HG03457 (cell line): ENCODE measurements around the gene ARL2BP.
"Not testable (repeated sequence)": the region's sequence is repeated elsewhere in the genome, so short reads cannot be mapped to it uniquely, and the experiment has no call there.

Source experiments
- ATAC-seq: cut with Tn5 transposase; IDR thresholded peaks from one replicate; pipeline ENCODE4 v1.9.1; 2021; ENCODE audit warnings: moderate number of reproducible peaks; ENCODE audit not compliant: unreplicated experiment

Gene ARL2BP

GRCh38 chr16:57244767-57245471 lies at the start of gene ARL2BP:
Gene ARL2BP (plus strand): TSS chr16:57245259. CDS start chr16:57245368, 109 bp downstream.
- peak; percentile 92 for ATAC-seq

DNA sequence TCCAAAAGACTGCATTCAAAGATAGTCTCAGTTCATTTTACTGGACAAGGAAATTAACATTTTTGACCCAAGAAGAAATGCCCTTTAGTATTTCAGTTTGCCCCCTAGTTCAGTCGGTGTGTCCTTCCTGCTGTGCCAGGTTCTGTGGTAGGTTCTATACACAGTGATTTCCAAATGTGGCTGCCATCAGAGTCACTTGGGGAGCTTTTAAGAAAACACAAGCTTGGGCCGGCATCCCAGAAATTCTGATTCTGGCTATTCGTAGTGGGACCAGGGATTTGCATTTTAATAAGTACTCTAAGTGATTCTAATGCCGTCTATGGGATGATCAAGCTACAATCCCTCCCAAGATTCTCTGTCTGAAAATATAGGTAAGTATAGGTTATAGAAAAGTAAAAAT lies 48.8 kb upstream of the ARL2BP start:
- ATAC-seq = no peak

DNA sequence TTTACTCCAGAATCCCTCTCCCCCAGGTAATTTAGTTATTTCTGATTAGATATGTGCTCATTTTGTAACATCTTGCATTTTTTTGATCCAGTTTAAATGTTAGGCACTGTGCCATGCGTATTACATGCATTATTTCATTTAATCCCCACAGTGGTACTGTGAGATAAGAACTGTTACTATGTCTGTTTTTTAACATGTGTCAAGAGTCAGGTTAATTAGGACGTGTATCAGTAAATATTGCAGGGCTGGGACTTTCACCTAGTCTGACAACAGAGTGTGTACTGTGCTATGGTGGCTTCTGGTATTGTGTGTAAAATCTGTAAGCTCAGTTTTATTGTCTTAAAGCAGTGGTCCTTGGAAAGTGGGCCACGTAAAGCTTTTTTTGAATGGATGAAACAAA lies 48.3 kb upstream of the ARL2BP start:
- ATAC-seq = no peak

- not testable (repeated sequence) for ATAC-seq
Measured at GRCh38 chr16:57200321-57200720, 44.7 kb upstream of the ARL2BP start.

GRCh38 chr16:57200926-57201325 lies 44.1 kb upstream of the ARL2BP start:
- not testable (repeated sequence) for ATAC-seq

DNA sequence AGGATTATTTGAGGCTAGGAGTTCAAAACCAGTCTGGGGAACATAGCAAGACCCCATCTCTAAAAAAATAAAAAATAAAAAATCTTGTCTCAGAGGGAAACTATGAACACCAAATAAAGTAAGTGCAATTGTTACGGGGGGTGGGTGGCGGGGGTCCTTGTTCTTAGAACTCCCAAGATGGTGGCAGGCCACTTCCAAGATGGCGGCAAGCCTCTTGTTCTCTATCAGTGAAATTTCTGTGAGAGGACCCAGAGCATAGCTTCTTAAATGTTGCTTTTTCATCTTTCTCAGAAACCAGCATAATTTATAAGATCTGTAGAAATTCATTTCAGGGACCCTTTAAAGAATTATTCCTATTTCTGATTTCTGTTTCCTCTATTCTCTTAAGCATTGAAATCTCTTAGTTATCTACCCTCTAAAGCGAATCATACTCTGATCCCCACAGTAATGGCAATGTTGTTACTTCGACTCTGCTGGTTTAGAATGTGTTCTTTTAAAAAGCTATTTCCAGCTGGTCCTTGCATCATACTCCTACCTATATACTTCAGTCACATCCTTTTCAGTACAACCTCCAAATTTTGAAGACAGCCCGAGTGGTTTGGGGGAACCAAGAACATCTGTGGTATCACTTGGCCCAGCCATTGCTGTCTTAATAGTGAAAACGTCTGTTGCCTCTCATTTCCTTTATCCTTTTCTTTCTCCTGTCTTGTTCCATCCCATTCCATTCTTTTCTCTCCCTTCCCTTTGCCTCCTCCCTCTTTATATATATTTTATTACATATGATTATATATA lies 42.8 kb upstream of the ARL2BP start:
- ATAC-seq = no peak

DNA sequence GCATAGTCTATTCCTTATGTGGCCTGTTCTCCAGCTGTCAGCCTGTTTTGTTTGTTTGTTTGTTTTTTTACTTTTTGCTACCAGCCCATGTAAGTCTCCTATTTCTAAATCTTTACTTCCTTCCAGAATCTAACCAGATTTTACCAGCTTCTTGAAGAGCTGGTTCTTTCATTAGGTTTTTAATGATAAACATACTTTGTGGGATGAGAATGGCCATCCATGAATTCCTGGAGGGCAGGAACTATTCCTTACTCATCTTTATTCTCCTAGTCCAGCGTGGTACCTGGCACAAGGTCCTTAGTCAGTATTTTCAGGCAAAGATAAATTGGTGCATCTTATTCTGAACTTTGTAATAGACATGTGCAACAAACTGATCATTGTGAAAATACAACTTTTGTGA lies 41.6 kb upstream of the ARL2BP start:
- no peak for ATAC-seq

GRCh38 chr16:57204675-57205074 lies 40.4 kb upstream of the ARL2BP start:
- ATAC-seq = no peak

GRCh38 chr16:57208926-57209325 lies 36.1 kb upstream of the ARL2BP start:
- ATAC-seq = no peak

DNA sequence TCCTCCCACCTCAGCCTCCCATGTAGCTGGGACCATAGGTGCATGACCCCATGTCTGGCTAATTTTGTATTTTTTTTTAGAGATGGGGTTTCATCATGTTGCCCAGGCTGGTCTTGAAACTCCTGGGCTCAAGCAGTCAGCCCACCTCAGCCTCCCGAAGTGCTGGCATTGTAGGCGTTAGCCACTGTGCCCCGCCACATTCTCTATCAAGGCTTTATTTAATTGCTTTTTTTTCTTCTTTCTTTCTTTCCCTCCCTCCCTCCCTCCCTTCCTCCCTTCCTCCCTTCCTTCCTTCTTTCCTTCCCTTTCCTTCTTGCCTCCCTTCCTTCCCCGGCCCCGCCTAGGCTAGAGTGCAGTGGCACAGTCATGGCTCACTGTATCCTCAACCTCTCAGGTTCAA lies 35.3 kb upstream of the ARL2BP start:
- ATAC-seq = no peak

- ATAC-seq = no peak
Measured at GRCh38 chr16:57213462-57213861, 31.6 kb upstream of the ARL2BP start.

DNA sequence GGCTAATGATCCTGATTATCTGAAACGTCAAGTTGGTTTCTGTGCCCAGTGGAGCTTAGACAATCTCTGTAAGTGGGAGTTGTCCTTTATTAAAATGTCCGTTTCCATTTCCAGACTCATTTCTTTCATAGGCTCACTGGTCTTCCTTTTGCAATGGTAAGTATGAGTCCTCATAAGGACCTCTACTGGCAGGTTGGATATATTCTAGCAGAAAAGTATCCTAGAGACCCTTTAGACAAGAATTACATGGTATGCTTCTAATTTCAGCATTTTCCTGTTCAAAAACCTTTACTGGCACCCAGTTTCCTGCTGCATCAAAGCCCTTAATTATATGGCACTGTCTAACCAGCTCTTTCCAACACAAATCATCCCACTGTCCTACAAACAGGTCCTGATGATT lies 28.1 kb upstream of the ARL2BP start:
- ATAC-seq = no peak

DNA sequence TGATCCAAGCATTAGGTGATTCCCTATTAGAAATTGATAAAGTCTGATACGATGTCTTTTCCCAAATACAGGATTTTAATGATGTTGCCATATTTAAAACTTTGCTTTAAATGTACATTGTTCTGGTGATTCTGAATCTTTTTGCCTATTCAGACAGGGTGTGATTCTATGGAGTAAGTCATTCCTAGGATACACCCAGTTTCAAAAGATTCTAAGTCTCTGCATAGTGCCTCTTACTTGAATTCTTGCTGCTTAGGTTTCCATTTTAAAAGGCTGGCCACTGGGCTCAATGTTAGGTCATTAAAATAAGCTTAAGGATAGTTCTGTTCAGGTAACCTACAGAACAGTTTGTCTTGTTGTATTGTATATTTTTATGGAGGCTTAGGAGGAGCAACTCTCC lies 22.0 kb upstream of the ARL2BP start:
- ATAC-seq = no peak

GRCh38 chr16:57224651-57225335 lies 20.3 kb upstream of the ARL2BP start:
- ATAC-seq = no peak

DNA sequence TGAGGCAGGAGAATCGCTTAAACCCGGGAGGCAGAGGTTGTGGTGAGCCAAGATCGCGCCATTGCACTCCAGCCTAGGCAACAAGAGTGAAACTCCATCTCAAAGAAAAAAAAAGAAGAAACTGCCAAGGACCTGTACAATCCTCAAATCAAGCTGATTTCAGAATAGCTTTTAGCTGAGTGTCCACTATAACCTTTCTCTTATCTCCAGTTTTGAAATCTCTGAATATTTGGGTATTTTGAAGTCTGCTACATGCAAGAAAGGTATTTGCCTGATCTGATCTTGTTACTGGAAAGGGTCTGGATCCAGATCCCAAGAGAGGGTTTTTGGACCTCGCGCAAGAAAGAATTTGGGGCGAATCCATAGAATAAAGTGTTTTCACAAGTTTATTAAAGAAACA lies 19.1 kb upstream of the ARL2BP start:
- no peak for ATAC-seq

GRCh38 chr16:57226701-57227621 lies 18.1 kb upstream of the ARL2BP start:
- ATAC-seq = no peak

GRCh38 chr16:57229079-57229478 lies 16.0 kb upstream of the ARL2BP start:
- no peak for ATAC-seq

DNA sequence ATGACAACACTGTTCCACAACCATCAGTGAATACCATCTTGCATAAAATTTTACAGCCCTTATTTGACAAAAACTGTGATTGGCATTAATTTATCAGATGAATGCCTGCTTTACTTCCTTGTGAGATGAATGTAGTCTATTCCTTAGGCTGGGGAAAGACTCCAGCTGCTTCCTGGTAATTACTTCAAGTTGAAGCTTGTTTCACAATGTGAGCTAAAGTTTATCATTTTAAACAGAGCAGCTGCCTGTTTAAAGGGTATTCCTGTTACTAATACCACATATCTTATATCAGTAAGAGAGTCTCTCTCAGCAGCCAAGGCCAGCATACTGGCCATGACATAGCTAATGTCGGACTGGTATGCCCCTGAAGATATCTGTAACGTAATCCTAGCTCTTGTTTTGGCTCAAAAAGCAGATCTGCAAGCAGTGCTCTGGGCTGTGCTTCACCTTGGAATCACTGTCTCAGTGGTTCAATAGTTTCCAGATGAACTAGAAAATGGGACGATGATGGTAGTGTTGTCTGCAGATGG lies 13.2 kb upstream of the ARL2BP start:
- ATAC-seq = no peak

DNA sequence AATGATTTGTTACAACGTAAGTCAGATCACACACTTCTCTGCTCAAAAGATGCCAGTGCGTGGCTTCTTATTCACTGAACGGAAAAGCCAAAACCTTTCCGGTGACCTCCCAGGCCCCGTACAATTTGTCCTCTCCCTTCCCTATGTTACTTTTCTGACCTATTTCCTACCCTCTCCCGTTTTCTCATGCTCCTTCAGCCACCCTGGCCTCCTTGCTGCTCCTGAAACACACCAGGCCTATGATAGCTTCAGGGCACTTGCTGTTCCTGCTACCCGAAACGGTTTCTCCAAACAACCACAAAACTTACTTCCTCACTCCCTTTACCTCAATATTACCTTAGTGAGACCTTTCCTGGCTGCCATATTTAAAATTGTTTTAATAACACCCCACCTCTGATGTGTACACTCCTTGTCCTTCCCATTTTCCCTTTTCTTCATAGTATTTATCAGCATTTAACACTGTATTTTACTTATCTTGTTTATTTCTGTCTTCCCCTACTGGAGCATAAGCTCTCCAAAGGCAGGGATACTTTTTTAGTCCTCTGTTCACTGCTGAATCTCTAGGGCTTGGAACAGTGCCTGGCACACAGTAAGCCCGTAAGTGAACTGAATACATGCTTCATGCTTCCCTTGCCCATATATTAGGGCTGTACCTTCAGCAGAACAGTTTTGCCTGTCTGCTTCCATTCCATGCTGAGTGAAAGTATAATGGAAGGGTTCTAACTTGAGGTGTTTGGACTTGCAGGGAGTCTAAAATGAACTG lies 10.9 kb upstream of the ARL2BP start:
- ATAC-seq = no peak

GRCh38 chr16:57234707-57235092 lies 10.4 kb upstream of the ARL2BP start:
- no peak for ATAC-seq
